Transverse colon (tissue), 4 donors: ENCODE measurements around the gene RNPEP. TPM values are rescaled to one million over a fixed set of nuclear protein-coding genes. Genes with fewer than 3 reads are reported as not detected.

Source experiments
- DNase-seq: peaks from one replicate; pipeline ENCODE4 v3.0.0-alpha.2; 2019
- H3K27ac ChIP-seq, 4 donors: fragments of 200-600 bp; sonication (generic); 2 replicates each; pipeline ENCODE4 v1.5.1; 2016 to 2018; ENCODE audit warnings: inconsistent platforms in 4 of 4
- H3K27me3 ChIP-seq: fragments of 200-600 bp; sonication (generic); 2 replicates; pipeline ENCODE4 v1.5.1; 2017; ENCODE audit warnings: inconsistent platforms
- H3K36me3 ChIP-seq, 4 donors: fragments of 200-600 bp; sonication (generic); 2 replicates each; pipeline ENCODE4 v1.5.1; 2017 to 2019; ENCODE audit warnings: inconsistent platforms in 4 of 4
- H3K4me1 ChIP-seq, 4 donors: fragments of 200-600 bp; sonication (generic); 2 replicates each; pipeline ENCODE4 v1.5.1; 2017 to 2020; ENCODE audit warnings: inconsistent platforms in 4 of 4
- H3K4me3 ChIP-seq, 4 donors: fragments of 200-600 bp; sonication (generic); 1 replicate in 1 of 4; 2 replicates in 3 of 4; pipeline versions ENCODE4 v1.5.1 to v1.6.1; 2017 to 2019; ENCODE audit warnings: inconsistent platforms in 4 of 4
- H3K9me3 ChIP-seq, 2 donors: fragments of 200-600 bp; sonication (generic); 2 replicates each; pipeline ENCODE4 v1.5.1; 2017 to 2019; ENCODE audit warnings: inconsistent platforms in 2 of 2
- EP300 ChIP-seq: sonication (generic); formaldehyde crosslinking; IDR thresholded peaks from one replicate; pipeline ENCODE4 v1.6.1; 2017; ENCODE audit warnings: antibody characterized with exemption, low read depth
- POLR2A ChIP-seq: fragments of 450-650 bp; IDR thresholded peaks from one replicate; pipeline ENCODE4 v1.6.1; 2016; ENCODE audit warnings: antibody characterized with exemption, mild to moderate bottlenecking, moderate library complexity
- POLR2AphosphoS5 ChIP-seq, 3 donors: sonication (generic); formaldehyde crosslinking; IDR thresholded peaks; one replicate each; pipeline ENCODE4 v1.6.1; 2016; ENCODE audit warnings: antibody characterized with exemption in 3 of 3
- WGBS, 2 donors: methylation state at CpG; one replicate each; pipeline ENCODE4 v1.1.5; 2018; ENCODE audit warnings: low coverage in 1 of 2; 5-methylcytosine and 5-hydroxymethylcytosine counted together
- in situ Hi-C, 4 donors: fragments of 200-750 bp; cut with MboI; loops; one replicate each; pipeline versions ENCODE4 v1.15.0 to v1.15.1; 2017; ENCODE audit warnings: low sequenced_read_pairs in 3 of 4, low pct_ligation_motif_present in 1 of 4, low pct_unique_long_range_greater_than_20kb in 1 of 4
- intact Hi-C: fragments of 100-400 bp; cut with DNase I; formaldehyde crosslinking; loops from one replicate; pipeline ENCODE4 v1.15.1; 2023; ENCODE audit warnings: low total_unique reads
- total RNA-seq, 4 donors: library from RNA; depleted of rRNA; stranded (reverse); fragments of >200 nt; gene quantifications; one replicate each; pipeline ENCODE4 v1.1.0, GENCODE V29; 2016
- TF ChIP-seq, protein P1 (sequence below), 5 experiments: fragments of 200-600 bp in 3 of 5; fragments of 450-650 bp in 2 of 5; sonication (generic) in 3 of 5; IDR thresholded peaks; 1 replicate in 2 of 5; 2 replicates in 3 of 5; pipeline ENCODE4 v1.5.1; 2016 to 2017; ENCODE audit warnings: antibody characterized with exemption in 5 of 5, inconsistent platforms in 3 of 5, mild to moderate bottlenecking in 2 of 5, moderate library complexity in 1 of 5

The RNPEP gene
- total RNA-seq, 4 donors from 2014 or later: 118 to 285 (median 184) TPM

GRCh38 chr1:202009326-202010179 is 27.1 kb downstream of the RNPEP start:
- peak overlapping the region in 3 of 4 donors; percentile 1 to 56 (median 38) for H3K4me3 ChIP-seq
- DNase-seq: peak; percentile 86
- no peaks in the 10 kb centered on the region for H3K9me3 ChIP-seq
- peak; percentile 10 to 58 (median 16) for TF ChIP-seq POLR2AphosphoS5 (IDR thresholded peaks at IDR 0.05)
- TF ChIP-seq, protein P1, sequence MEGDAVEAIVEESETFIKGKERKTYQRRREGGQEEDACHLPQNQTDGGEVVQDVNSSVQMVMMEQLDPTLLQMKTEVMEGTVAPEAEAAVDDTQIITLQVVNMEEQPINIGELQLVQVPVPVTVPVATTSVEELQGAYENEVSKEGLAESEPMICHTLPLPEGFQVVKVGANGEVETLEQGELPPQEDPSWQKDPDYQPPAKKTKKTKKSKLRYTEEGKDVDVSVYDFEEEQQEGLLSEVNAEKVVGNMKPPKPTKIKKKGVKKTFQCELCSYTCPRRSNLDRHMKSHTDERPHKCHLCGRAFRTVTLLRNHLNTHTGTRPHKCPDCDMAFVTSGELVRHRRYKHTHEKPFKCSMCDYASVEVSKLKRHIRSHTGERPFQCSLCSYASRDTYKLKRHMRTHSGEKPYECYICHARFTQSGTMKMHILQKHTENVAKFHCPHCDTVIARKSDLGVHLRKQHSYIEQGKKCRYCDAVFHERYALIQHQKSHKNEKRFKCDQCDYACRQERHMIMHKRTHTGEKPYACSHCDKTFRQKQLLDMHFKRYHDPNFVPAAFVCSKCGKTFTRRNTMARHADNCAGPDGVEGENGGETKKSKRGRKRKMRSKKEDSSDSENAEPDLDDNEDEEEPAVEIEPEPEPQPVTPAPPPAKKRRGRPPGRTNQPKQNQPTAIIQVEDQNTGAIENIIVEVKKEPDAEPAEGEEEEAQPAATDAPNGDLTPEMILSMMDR (IDR thresholded peaks at IDR 0.05): peak; percentile 83 to 98 (median 90)
- no peak for TF ChIP-seq EP300
- peaks cover 0 to 17% (median 8%) of the 10 kb centered on the region in 4 donors for H3K36me3 ChIP-seq
- 0 to 16% methylated on average over 1 to 11 of the region's 11 CpGs for WGBS, 2 donors
- H3K4me1 ChIP-seq: peaks cover 0 to 34% (median 24%) of the 10 kb centered on the region in 4 donors
- in situ Hi-C loops (loop anchor here (5.0 to 10.0 kb wide), 2 partner anchors 105 to 113 kb away; partner anchors contain the start of gene GPR37L1 (in 1 of the 4)), intact Hi-C loops (loop anchor here (5.0 kb wide), 1 partner anchor 123 kb away; no protein-coding TSS in a partner anchor)
- H3K27me3 ChIP-seq: no peaks in the 10 kb centered on the region
- H3K27ac ChIP-seq: peak overlapping the region; percentile 86 to 94 (median 92)

GRCh38 chr1:202010180-202011015 is 27.9 kb downstream of the RNPEP start, which contains the start of gene ELF3:
Gene ELF3, plus strand, starts transcription at chr1:202010587. Its CDS starts 550 bp downstream, at chr1:202011137.
- TF ChIP-seq POLR2AphosphoS5 (IDR thresholded peaks at IDR 0.05) (peak; percentile 87 to 99 (median 98)), POLR2A (peak; percentile 99), EP300 (peak; percentile 21)
- TF ChIP-seq, protein P1 (IDR thresholded peaks at IDR 0.05): peak in 1 of 5 experiments; percentile 16
- DNase-seq: peak; percentile 92
- 42 to 48% methylated on average over 3 to 23 of the region's 24 CpGs for WGBS, 2 donors
- in situ Hi-C loops: loop anchor here in 3 of 4 donors (10.0 kb wide), 1 partner anchor 104 kb away; no protein-coding TSS in a partner anchor
- peaks cover 0 to 20% (median 4%) of the 10 kb centered on the region in 4 donors for H3K36me3 ChIP-seq
- H3K4me3 ChIP-seq: peak within 1 kb of the TSS; percentile 34 to 72 (median 54)
- H3K27ac ChIP-seq: peak within 1 kb of the TSS; percentile 91 to 94 (median 92)
- H3K9me3 ChIP-seq: no peaks in the 10 kb centered on the region
- H3K27me3 ChIP-seq: no peaks in the 10 kb centered on the region
- H3K4me1 ChIP-seq: peaks cover 0 to 34% (median 24%) of the 10 kb centered on the region in 4 donors
- intact Hi-C loops: no loop called here

DNA sequence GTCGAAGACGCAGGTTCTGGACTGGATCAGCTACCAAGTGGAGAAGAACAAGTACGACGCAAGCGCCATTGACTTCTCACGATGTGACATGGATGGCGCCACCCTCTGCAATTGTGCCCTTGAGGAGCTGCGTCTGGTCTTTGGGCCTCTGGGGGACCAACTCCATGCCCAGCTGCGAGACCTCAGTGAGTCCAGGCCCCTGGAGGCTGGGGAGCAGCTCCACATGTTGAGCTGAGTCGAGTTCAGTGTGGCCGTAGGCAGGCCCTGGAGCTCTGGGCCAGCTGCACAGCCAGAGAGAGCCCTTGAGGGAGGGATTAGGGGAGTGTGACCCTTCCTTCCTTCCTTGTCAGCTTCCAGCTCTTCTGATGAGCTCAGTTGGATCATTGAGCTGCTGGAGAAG is 29.5 kb downstream of the RNPEP start:
- Histone ChIP-seq H3K36me3 (peaks cover 0 to 24% (median 2%) of the 10 kb centered on the region in 4 donors), H3K4me3 (peak overlapping the region; percentile 34 to 72 (median 54)), H3K9me3 (no peaks in the 10 kb centered on the region), H3K4me1 (peaks cover 0 to 33% (median 21%) of the 10 kb centered on the region in 4 donors), H3K27ac (peak overlapping the region; percentile 91 to 94 (median 92)), H3K27me3 (no peaks in the 10 kb centered on the region)
- WGBS, 2 donors: 32 to 40% methylated on average over 2 to 9 of the region's 11 CpGs
- in situ Hi-C loops (loop anchor here in 3 of 4 donors (10.0 kb wide), 1 partner anchor 103 kb away; no protein-coding TSS in a partner anchor), intact Hi-C loops (no loop called here)
- DNase-seq: peak; percentile 38
- TF ChIP-seq POLR2AphosphoS5 (IDR thresholded peaks at IDR 0.05) (peak; percentile 45 to 80 (median 63)), EP300 (no peak)
